Endothelial cell of umbilical vein (primary cell): ENCODE results near the gene NR1H4. TPM values are rescaled to one million over a fixed set of nuclear protein-coding genes. Genes with fewer than 3 reads are reported as not detected.

Experiments
- BruUV-seq: library from RNA; stranded (reverse); fragments of 400-500 nt; replicated peaks from 2 replicates; lab custom pipeline; 2021; lab: Mats Ljungman, UMichigan
- CTCF ChIA-PET: fragments of 300-600, 350-600 bp; sonication (Branson Sonifier 250); formaldehyde crosslinking; loops from one replicate; lab custom pipeline; 2021; ENCODE audit warnings: antibody characterized with exemption, inconsistent platforms; lab: Charles Lee
- POLR2A ChIA-PET: fragments of 300-600, 350-600 bp; sonication (Branson Sonifier 250); formaldehyde crosslinking; loops from one replicate; lab custom pipeline; 2021; ENCODE audit warnings: antibody characterized with exemption, inconsistent platforms; lab: Charles Lee
- DNase-seq: peaks from one replicate; pipeline ENCODE4 v3.0.0-alpha.2; 2011; ENCODE audit warnings: low read depth, low spot score
- FAIRE-seq: peaks from 2 replicates; lab custom pipeline; 2011; peaks lifted over from hg19 to GRCh38; lab: Jason Lieb, UNC
- H2AFZ ChIP-seq: 2 replicates; pipeline ENCODE4 v1.6.0; 2012; ENCODE audit warnings: low read depth, low read length, control low read depth, inconsistent platforms
- H3K27ac ChIP-seq: 2 replicates; pipeline ENCODE4 v1.5.1; 2011; ENCODE audit warnings: low read depth, mild to moderate bottlenecking, control low read depth, low read length, moderate library complexity; ENCODE audit not compliant: insufficient read depth
- H3K27me3 ChIP-seq, 2 experiments: 2 replicates each; pipeline versions ENCODE4 v1.6.0 to v1.6.1; 2011; ENCODE audit warnings: low read length in 2 of 2, mixed read lengths in 1 of 2; ENCODE audit not compliant: control insufficient read depth in 2 of 2, insufficient read depth in 2 of 2
- H3K36me3 ChIP-seq, 2 experiments: 2 replicates in 1 of 2; 3 replicates in 1 of 2; pipeline ENCODE4 v1.5.1; 2011; ENCODE audit warnings: low read length in 2 of 2, mild to moderate bottlenecking in 1 of 2, moderate library complexity in 1 of 2; ENCODE audit not compliant: control insufficient read depth in 2 of 2, insufficient read depth in 2 of 2; ENCODE audit errors: extremely low read depth in 1 of 2
- H3K4me1 ChIP-seq: 3 replicates; pipeline ENCODE4 v1.5.1; 2011; ENCODE audit warnings: mild to moderate bottlenecking, low read length; ENCODE audit not compliant: control insufficient read depth, insufficient read depth; ENCODE audit errors: extremely low read depth
- H3K4me2 ChIP-seq: 2 replicates; pipeline ENCODE4 v1.6.1; 2011; ENCODE audit warnings: low read length, control low read depth, mixed read lengths; ENCODE audit not compliant: insufficient read depth
- H3K4me3 ChIP-seq, 3 experiments: fragments of 200-600 bp in 1 of 3; sonication (generic), shearing (Covaris generic) in 1 of 3; replicated peaks in 1 of 3; 2 replicates each; pipeline ENCODE4 v1.5.1; 2011 to 2016; ENCODE audit warnings: control low read depth in 3 of 3, low read length in 3 of 3, mild to moderate bottlenecking in 2 of 3, inconsistent platforms in 1 of 3, low read depth in 1 of 3, moderate library complexity in 1 of 3; ENCODE audit not compliant: insufficient read depth in 1 of 3
- H3K79me2 ChIP-seq: 2 replicates; pipeline ENCODE4 v1.6.0; 2012; ENCODE audit warnings: low read length, inconsistent platforms; ENCODE audit not compliant: control insufficient read depth, insufficient read depth
- H3K9ac ChIP-seq: replicated peaks from 2 replicates; pipeline ENCODE3; 2011; ENCODE audit warnings: low read length, control low read depth; ENCODE audit not compliant: insufficient read depth; ENCODE audit errors: extremely low read depth
- H3K9me1 ChIP-seq: replicated peaks from 3 replicates; pipeline ENCODE4 v1.6.0; 2011; ENCODE audit warnings: mild to moderate bottlenecking, low read length; ENCODE audit not compliant: control insufficient read depth, insufficient read depth; ENCODE audit errors: extremely low read depth
- H3K9me3 ChIP-seq: replicated peaks from 2 replicates; pipeline ENCODE4 v1.5.1; 2012; ENCODE audit warnings: low read length, inconsistent platforms; ENCODE audit not compliant: control insufficient read depth, insufficient read depth
- H4K20me1 ChIP-seq: replicated peaks from 2 replicates; pipeline ENCODE3; 2011; ENCODE audit warnings: mild to moderate bottlenecking, low read length; ENCODE audit not compliant: control insufficient read depth, insufficient read depth; ENCODE audit errors: extremely low read depth
- EZH2 ChIP-seq: IDR thresholded peaks from 2 replicates; pipeline ENCODE4 v1.6.1; 2012; ENCODE audit warnings: borderline replicate concordance, low read depth, mild to moderate bottlenecking, moderate library complexity, low read length, inconsistent platforms; ENCODE audit not compliant: severe bottlenecking
- FOS ChIP-seq: IDR thresholded peaks from 2 replicates; pipeline ENCODE4 v1.6.1; 2011; ENCODE audit warnings: mild to moderate bottlenecking, low read length, moderate library complexity, borderline replicate concordance; ENCODE audit not compliant: insufficient read depth
- GATA2 ChIP-seq: IDR thresholded peaks from 2 replicates; pipeline ENCODE4 v1.7.0; 2011; ENCODE audit warnings: low read depth, mild to moderate bottlenecking, moderate library complexity, mixed read lengths, low read length; ENCODE audit not compliant: insufficient read length, insufficient read depth
- JUN ChIP-seq: IDR thresholded peaks from 2 replicates; pipeline ENCODE4 v1.6.1; 2011; ENCODE audit warnings: borderline replicate concordance, low read depth; ENCODE audit not compliant: insufficient read length, insufficient read depth
- MYC ChIP-seq: IDR thresholded peaks from one replicate; pipeline ENCODE4 v1.6.1; 2011; ENCODE audit warnings: mild to moderate bottlenecking, low read depth, low read length
- POLR2A ChIP-seq: IDR thresholded peaks from 2 replicates; pipeline ENCODE4 v1.6.1; 2012; ENCODE audit warnings: low read depth, mild to moderate bottlenecking, control low read depth, low read length
- POLR2AphosphoS5 ChIP-seq: IDR thresholded peaks from 2 replicates; pipeline ENCODE4 v1.6.1; 2012; ENCODE audit warnings: low read depth, mild to moderate bottlenecking, control low read depth, low read length, moderate library complexity; ENCODE audit not compliant: insufficient read depth
- dilution Hi-C: fragments of 300-500 bp; cut with MboI; formaldehyde crosslinking; loops from one replicate; pipeline ENCODE4 v1.15.0; 2019; ENCODE audit warnings: low sequenced_read_pairs; ENCODE audit not compliant: extremely low pct_ligation_motif_present
- intact Hi-C: fragments of 100-400 bp; cut with micrococcal nuclease; formaldehyde crosslinking; loops from one replicate; pipeline ENCODE4 v1.10.0; 2022
- polyA plus RNA-seq, 4 experiments: library from polyadenylated mRNA; depleted of rRNA in 3 of 4; stranded (reverse) in 3 of 4; unstranded in 1 of 4; fragments of >200 nt; gene quantifications; 2 replicates each; pipeline versions ENCODE4 v1.2.1 to v1.2.3, GENCODE V29; 2011 to 2012; ENCODE audit warnings: missing spikeins in 1 of 4
- total RNA-seq: library from RNA; stranded (reverse); gene quantifications from 2 replicates; pipeline ENCODE4 v1.2.3, GENCODE V29; 2021
- TF ChIP-seq, protein P1 (sequence below): IDR thresholded peaks from 2 replicates; pipeline ENCODE4 v1.6.1; 2011; ENCODE audit not compliant: insufficient read depth, insufficient read length
- TF ChIP-seq, protein P2 (sequence below), 2 donors: IDR thresholded peaks; 1 replicate in 1 of 2; 2 replicates in 1 of 2; pipeline ENCODE4 v1.5.1; 2011; ENCODE audit warnings: low read length in 2 of 2, mild to moderate bottlenecking in 2 of 2, moderate library complexity in 2 of 2, control low read depth in 1 of 2, inconsistent platforms in 1 of 2, low read depth in 1 of 2; ENCODE audit not compliant: insufficient read depth in 1 of 2; ENCODE audit errors: extremely low read depth in 1 of 2

NR1H4 gene
- total and polyA plus RNA-seq, 2 donors (not counting 3 experiments of a cell fraction or from before 2014, with no cell fraction given) = not detected

DNA sequence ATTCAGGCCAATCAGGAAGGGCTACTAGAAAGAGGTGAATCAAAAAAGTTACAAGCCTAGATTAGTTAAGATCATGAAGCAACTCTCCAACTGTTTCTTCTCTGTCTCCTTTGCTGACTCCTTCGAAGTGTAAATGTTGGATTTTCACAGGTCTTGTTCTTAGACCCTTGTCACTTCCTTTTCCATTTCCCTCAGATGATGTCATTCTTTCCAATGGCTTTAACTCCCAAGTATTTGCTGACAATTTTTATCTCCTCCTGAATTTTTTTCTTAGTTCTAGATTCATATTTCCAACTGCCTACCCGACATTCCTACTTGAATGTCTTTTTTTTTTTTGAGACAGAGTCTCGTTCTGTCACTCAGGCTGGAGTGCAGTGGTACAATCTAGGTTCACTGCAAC lies 110.6 kb downstream of the NR1H4 start:
- TF ChIP-seq, protein P1, sequence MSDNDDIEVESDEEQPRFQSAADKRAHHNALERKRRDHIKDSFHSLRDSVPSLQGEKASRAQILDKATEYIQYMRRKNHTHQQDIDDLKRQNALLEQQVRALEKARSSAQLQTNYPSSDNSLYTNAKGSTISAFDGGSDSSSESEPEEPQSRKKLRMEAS = no peak
- TF ChIP-seq JUN = peak; percentile 82
- Histone ChIP-seq H3K79me2 (peaks cover 79% of the 10 kb centered on the region), H3K9me1 (no peaks in the 10 kb centered on the region), H3K4me1 (peaks cover 13% of the 10 kb centered on the region), H3K27ac (peak overlapping the region; percentile 27), H3K9ac (no peak overlapping the region), H4K20me1 (no peaks in the 10 kb centered on the region), H3K4me2 (peak overlapping the region; percentile 38), H3K36me3 (no peaks in the 10 kb centered on the region), H3K27me3 (no peaks in the 10 kb centered on the region), H3K9me3 (no peaks in the 10 kb centered on the region), H3K4me3 (no peak overlapping the region), H2AFZ (no peak overlapping the region)
- no TSS peak for BruUV-seq
- intact Hi-C loops = no loop called here
- dilution Hi-C loops = no loop called here
- DNase-seq = peak; percentile 71
- POLR2A ChIA-PET = no interaction called here
- no peak for FAIRE-seq
- CTCF ChIA-PET = interaction anchor here (1.7 kb wide), 1 partner anchor 10 kb away, joined by 10 read pairs; no protein-coding TSS in a partner anchor

DNA sequence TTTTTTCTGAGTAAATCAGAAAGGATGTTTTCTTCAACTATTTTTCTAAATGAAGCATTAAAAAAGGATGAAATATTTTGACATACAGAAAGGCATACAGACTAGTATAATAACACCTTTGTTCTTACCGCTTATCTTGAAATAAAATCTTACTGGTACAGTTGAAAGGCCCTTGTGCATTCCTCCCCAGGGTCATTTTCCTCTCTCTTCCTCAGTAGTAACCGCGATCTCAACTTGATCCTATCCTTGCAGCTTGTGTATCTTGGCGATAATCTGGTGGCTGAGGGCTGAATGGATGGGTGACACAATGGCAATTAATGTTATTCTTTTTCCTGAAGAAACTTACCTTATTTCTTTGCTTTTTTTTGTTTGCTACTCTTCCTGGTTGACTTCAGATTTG lies 118.3 kb downstream of the NR1H4 start:
- peaks cover 53% of the 10 kb centered on the region for H3K79me2 ChIP-seq
- CTCF ChIA-PET = interaction anchor here (0.9 kb wide), 1 partner anchor 9 kb away, joined by 3 read pairs; no protein-coding TSS in a partner anchor
- no peak overlapping the region for H2AFZ ChIP-seq

More for the DNA sequence above, 118.3 kb downstream of the NR1H4 start:
- H3K4me2 ChIP-seq = no peak overlapping the region
- no peaks in the 10 kb centered on the region for H4K20me1 ChIP-seq
- POLR2A ChIA-PET = no interaction called here
- no peak for FAIRE-seq
- no peaks in the 10 kb centered on the region for H3K36me3 ChIP-seq
- H3K27me3 ChIP-seq = no peaks in the 10 kb centered on the region
- H3K4me1 ChIP-seq = no peaks in the 10 kb centered on the region
- no peak overlapping the region for H3K9ac ChIP-seq
- intact Hi-C loops = no loop called here
- no peaks in the 10 kb centered on the region for H3K9me3 ChIP-seq
- H3K4me3 ChIP-seq = no peak overlapping the region
- H3K9me1 ChIP-seq = no peaks in the 10 kb centered on the region
- BruUV-seq = no TSS peak
- dilution Hi-C loops = no loop called here
- TF ChIP-seq FOS (no peak), MYC (no peak), EZH2 (no peak), POLR2A (no peak), GATA2 (no peak), JUN (no peak), POLR2AphosphoS5 (no peak)
- TF ChIP-seq, protein P1 = no peak
- TF ChIP-seq, protein P2, sequence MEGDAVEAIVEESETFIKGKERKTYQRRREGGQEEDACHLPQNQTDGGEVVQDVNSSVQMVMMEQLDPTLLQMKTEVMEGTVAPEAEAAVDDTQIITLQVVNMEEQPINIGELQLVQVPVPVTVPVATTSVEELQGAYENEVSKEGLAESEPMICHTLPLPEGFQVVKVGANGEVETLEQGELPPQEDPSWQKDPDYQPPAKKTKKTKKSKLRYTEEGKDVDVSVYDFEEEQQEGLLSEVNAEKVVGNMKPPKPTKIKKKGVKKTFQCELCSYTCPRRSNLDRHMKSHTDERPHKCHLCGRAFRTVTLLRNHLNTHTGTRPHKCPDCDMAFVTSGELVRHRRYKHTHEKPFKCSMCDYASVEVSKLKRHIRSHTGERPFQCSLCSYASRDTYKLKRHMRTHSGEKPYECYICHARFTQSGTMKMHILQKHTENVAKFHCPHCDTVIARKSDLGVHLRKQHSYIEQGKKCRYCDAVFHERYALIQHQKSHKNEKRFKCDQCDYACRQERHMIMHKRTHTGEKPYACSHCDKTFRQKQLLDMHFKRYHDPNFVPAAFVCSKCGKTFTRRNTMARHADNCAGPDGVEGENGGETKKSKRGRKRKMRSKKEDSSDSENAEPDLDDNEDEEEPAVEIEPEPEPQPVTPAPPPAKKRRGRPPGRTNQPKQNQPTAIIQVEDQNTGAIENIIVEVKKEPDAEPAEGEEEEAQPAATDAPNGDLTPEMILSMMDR (IDR thresholded peaks at IDR 0.05; ENCODE audit: extremely low read depth in 1 of 2, insufficient read depth in 1 of 2, low read depth in 1 of 2, low read length in 2 of 2) = no peak
- no peak for DNase-seq
- H3K27ac ChIP-seq = no peak overlapping the region
